Endothelial cell (in vitro differentiated cells): Measurements from ENCODE around the gene PTPRK. TPM values are rescaled to one million over a fixed set of nuclear protein-coding genes. Genes with fewer than 3 reads are reported as not detected.

Source experiments
- DNase-seq: peaks from one replicate; pipeline ENCODE4 v3.0.0; 2021; ENCODE audit warnings: low spot score
- H3K27ac Mint-ChIP-seq: one replicate; pipeline ENCODE4 v1.8.0; 2021; ENCODE audit warnings: mixed read lengths, inconsistent platforms; ENCODE audit not compliant: unreplicated experiment
- H3K27me3 Mint-ChIP-seq: one replicate; pipeline ENCODE4 v1.8.0; 2021; ENCODE audit warnings: mild to moderate bottlenecking, moderate library complexity, mixed read lengths, inconsistent platforms; ENCODE audit not compliant: unreplicated experiment
- H3K36me3 Mint-ChIP-seq: one replicate; pipeline ENCODE4 v1.8.0; 2021; ENCODE audit warnings: mild to moderate bottlenecking, low read depth, mixed read lengths, inconsistent platforms; ENCODE audit not compliant: unreplicated experiment
- H3K4me1 Mint-ChIP-seq: one replicate; pipeline ENCODE4 v1.8.0; 2021; ENCODE audit warnings: mild to moderate bottlenecking, mixed read lengths, inconsistent platforms; ENCODE audit not compliant: unreplicated experiment
- H3K4me3 Mint-ChIP-seq: one replicate; pipeline ENCODE4 v1.8.0; 2021; ENCODE audit warnings: mild to moderate bottlenecking, mixed read lengths, inconsistent platforms; ENCODE audit not compliant: unreplicated experiment
- H3K9me3 Mint-ChIP-seq: one replicate; pipeline ENCODE4 v1.8.0; 2021; ENCODE audit warnings: mixed read lengths, inconsistent platforms; ENCODE audit not compliant: unreplicated experiment
- total RNA-seq: library from RNA; stranded (reverse); fragmentation: NEBNext Ultra II Directional; extraction: Animal tissue kit (Norgen Biotek cat#: 25700); gene quantifications from one replicate; pipeline ENCODE4 v1.2.1, GENCODE V29; 2021; ENCODE audit not compliant: unreplicated experiment
- TF ChIP-seq, protein P1 (sequence below): fragments of 200-600 bp; sonication (generic); IDR thresholded peaks from one replicate; pipeline ENCODE4 v1.5.0; 2021; ENCODE audit warnings: antibody characterized with exemption; ENCODE audit not compliant: unreplicated experiment

The PTPRK gene
- total RNA-seq, 1 donor from 2014 or later: 47.3 TPM

DNA sequence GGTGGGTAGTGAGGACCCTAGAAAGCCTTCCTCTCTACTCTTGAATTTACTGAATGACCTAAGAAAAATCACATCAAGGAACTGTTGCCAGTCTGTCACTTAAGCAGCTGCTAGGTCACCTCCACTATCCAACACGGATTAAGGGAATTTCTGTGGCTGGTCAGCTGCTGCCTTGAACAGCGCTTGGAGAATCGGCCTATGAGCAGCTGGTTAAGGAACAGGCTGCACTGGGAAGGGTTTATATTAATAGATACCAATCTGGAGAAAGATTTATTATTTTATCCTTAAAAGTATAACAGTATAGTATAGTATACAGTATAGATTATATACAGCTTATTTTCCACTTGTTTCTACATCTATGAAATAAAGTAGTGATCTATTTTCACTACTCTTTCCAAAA is 6.5 kb downstream of the PTPRK start:
- no peaks in the 10 kb centered on the region for H3K9me3 Mint-ChIP-seq
- no peak overlapping the region for H3K27ac Mint-ChIP-seq
- H3K4me3 Mint-ChIP-seq: no peak overlapping the region
- no peaks in the 10 kb centered on the region for H3K36me3 Mint-ChIP-seq
- H3K27me3 Mint-ChIP-seq: peaks cover 6% of the 10 kb centered on the region
- TF ChIP-seq, protein P1, sequence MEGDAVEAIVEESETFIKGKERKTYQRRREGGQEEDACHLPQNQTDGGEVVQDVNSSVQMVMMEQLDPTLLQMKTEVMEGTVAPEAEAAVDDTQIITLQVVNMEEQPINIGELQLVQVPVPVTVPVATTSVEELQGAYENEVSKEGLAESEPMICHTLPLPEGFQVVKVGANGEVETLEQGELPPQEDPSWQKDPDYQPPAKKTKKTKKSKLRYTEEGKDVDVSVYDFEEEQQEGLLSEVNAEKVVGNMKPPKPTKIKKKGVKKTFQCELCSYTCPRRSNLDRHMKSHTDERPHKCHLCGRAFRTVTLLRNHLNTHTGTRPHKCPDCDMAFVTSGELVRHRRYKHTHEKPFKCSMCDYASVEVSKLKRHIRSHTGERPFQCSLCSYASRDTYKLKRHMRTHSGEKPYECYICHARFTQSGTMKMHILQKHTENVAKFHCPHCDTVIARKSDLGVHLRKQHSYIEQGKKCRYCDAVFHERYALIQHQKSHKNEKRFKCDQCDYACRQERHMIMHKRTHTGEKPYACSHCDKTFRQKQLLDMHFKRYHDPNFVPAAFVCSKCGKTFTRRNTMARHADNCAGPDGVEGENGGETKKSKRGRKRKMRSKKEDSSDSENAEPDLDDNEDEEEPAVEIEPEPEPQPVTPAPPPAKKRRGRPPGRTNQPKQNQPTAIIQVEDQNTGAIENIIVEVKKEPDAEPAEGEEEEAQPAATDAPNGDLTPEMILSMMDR: no peak
- H3K4me1 Mint-ChIP-seq: peaks cover 30% of the 10 kb centered on the region
- DNase-seq: no peak

DNA sequence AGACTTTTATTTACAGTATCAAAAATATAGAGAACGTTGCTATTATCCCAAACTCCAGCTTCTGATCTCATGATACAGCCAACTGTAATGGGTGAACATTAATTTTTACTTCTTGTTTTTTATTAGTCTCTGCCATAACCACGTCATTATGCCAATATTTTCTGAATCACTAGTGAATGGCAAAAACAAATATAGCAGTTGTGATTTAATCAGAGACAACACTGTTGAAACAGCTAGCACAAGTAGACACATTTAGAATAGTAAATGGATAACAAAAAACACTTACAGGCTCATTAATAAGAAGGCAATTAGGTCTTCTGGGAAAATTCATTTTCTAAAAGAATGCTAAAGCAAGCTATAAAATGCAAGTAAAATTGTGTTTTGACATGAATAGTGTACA is 8.1 kb downstream of the PTPRK start:
- peaks cover 23% of the 10 kb centered on the region for H3K4me1 Mint-ChIP-seq
- TF ChIP-seq, protein P1: no peak

DNA sequence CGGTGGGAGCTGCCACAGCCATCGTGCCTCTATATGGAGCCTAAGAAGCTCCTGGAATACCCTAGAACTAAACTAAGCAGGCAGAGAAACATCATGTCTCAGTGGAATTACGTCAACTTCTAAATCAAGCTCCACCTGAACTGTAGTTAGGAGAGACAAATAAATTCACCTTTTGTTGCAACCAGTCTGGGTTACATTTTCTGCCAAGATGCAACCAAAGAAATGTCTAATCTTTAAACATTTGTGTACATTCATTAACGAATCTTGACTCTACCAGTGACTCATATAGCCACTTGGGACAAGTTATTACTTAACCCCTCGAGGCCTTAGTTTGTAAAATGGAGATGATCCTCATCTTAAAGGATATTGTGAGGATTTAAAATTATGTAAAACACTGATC is 8.9 kb downstream of the PTPRK start:
- no peaks in the 10 kb centered on the region for H3K36me3 Mint-ChIP-seq
- DNase-seq: no peak
- no peak overlapping the region for H3K27ac Mint-ChIP-seq
- H3K4me3 Mint-ChIP-seq: no peak overlapping the region
- no peaks in the 10 kb centered on the region for H3K9me3 Mint-ChIP-seq
- H3K4me1 Mint-ChIP-seq: peaks cover 16% of the 10 kb centered on the region
- no peaks in the 10 kb centered on the region for H3K27me3 Mint-ChIP-seq
- TF ChIP-seq, protein P1: no peak

More for the DNA sequence above, 8.1 kb downstream of the PTPRK start:
- Mint-ChIP-seq H3K36me3 (no peaks in the 10 kb centered on the region), H3K27me3 (no peaks in the 10 kb centered on the region), H3K27ac (no peak overlapping the region), H3K9me3 (no peaks in the 10 kb centered on the region), H3K4me3 (no peak overlapping the region)
- DNase-seq: no peak

DNA sequence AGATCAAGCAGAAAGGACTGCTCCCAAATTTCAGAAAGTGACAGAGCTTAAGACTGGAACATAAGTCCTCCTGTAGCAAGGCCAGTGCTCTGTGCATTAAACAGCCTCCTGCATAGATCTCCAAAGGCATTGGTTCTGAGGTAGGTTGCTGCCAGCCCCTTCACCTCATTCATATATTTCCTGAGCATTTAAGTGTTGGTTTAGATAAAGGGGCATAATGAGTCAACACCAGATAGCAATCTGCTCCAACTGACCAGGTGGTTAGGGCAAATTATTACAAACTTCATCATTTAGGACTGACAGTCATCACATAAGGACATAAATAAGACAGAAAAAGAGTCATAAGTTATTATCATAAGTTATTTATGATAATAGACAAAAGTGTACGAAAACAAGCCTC is 10.7 kb downstream of the PTPRK start:
- H3K4me1 Mint-ChIP-seq: peaks cover 5% of the 10 kb centered on the region
- DNase-seq: no peak
- TF ChIP-seq, protein P1: no peak

DNA sequence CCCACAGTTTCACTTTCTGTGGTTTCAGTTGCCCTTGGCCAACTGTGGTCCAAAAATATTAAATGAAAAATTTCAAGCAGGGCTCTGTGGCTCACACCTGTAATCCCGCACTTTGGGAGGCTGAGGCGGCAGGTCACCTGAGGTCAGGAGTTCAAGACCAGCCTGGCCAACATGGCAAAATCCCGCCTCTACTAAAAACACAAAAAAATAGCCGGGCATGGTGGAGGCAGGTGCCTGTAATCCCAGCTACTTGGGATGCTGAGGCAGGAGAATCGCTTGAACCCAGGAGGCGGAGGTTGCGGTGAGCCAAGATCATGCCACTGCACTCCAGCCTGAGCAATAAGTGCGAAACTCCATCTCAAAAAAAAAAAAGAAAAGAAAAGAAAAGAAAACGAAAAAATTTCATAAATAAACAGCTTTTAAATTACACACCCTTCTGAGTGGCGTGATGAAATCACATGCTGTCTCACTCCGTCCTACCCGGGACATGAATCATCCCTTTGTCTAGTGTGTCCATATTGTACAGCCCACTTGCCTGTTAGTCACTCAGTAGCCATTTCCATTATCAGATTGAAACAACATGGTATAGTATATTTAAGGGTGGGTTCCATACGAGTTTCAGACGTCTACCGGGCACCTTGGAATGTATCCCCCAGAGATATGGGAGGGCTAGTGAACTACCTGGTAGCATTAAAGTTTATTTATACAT is 11.7 kb downstream of the PTPRK start:
- Mint-ChIP-seq H3K4me1 (peaks cover 5% of the 10 kb centered on the region), H3K9me3 (no peaks in the 10 kb centered on the region), H3K4me3 (no peak overlapping the region), H3K36me3 (no peaks in the 10 kb centered on the region), H3K27me3 (no peaks in the 10 kb centered on the region), H3K27ac (no peak overlapping the region)
- DNase-seq: no peak
- TF ChIP-seq, protein P1: no peak

More for the DNA sequence above, 10.7 kb downstream of the PTPRK start:
- no peaks in the 10 kb centered on the region for H3K27me3 Mint-ChIP-seq
- no peak overlapping the region for H3K4me3 Mint-ChIP-seq
- H3K36me3 Mint-ChIP-seq: no peaks in the 10 kb centered on the region
- no peaks in the 10 kb centered on the region for H3K9me3 Mint-ChIP-seq
- no peak overlapping the region for H3K27ac Mint-ChIP-seq
